HepG2 (cell line): ENCODE results near the gene AATF. TPM values are rescaled to one million over a fixed set of nuclear protein-coding genes. Genes with fewer than 3 reads are reported as not detected.

Source experiments
- ATAC-seq: fragments of 200-7000 bp; cut with Tn5 transposase; 3 replicates; pipeline ENCODE4 v1.9.1; 2020; ENCODE audit warnings: mild to moderate bottlenecking, moderate library complexity
- BruUV-seq: library from RNA; stranded (reverse); fragments of 400-500 nt; replicated peaks from 2 replicates; lab custom pipeline; 2021; lab: Mats Ljungman, UMichigan
- CTCF ChIA-PET: fragments of 300-600 bp; formaldehyde crosslinking; extraction: SDS; loops from one replicate; lab custom pipeline; 2021; ENCODE audit warnings: low total read pairs, inconsistent platforms, low intra/inter-chr PET ratio; lab: Yijun Ruan, JAX
- POLR2A ChIA-PET: fragments of 350-600 bp; sonication (Branson Sonifier 250); formaldehyde crosslinking; loops from one replicate; lab custom pipeline; 2020; ENCODE audit warnings: antibody characterized with exemption, inconsistent platforms; lab: Yijun Ruan, JAX
- DNase-seq: peaks from one replicate; pipeline ENCODE4 v3.0.0-alpha.2; 2015; ENCODE audit warnings: low spot score
- FAIRE-seq: peaks from 3 replicates; lab custom pipeline; 2011; peaks lifted over from hg19 to GRCh38; lab: Jason Lieb, UNC
- H2AFZ ChIP-seq: one replicate; pipeline ENCODE4 v1.6.1; 2011; ENCODE audit warnings: low read length, inconsistent platforms
- H3K27ac ChIP-seq: fragments of 300-600 bp; 3 replicates; pipeline ENCODE4 v1.8.0; 2011; ENCODE audit warnings: mixed run types, mild to moderate bottlenecking, mixed read lengths, low read length, inconsistent platforms; ENCODE audit not compliant: insufficient read depth; ENCODE audit errors: extremely low read length
- H3K27me3 ChIP-seq, 2 experiments: fragments of 200-600 bp in 1 of 2; 2 replicates in 1 of 2; 3 replicates in 1 of 2; pipeline versions ENCODE4 v1.6.0 to v1.8.0; 2011; ENCODE audit warnings: low read length in 2 of 2, mild to moderate bottlenecking in 2 of 2, moderate library complexity in 2 of 2, inconsistent platforms in 1 of 2; ENCODE audit not compliant: insufficient read depth in 2 of 2, control insufficient read depth in 1 of 2
- H3K36me3 ChIP-seq, 2 experiments: fragments of 200-600 bp in 1 of 2; replicated peaks in 1 of 2; 2 replicates in 1 of 2; 3 replicates in 1 of 2; pipeline versions ENCODE4 v1.5.1 to v1.8.0; 2011; ENCODE audit warnings: low read length in 2 of 2, inconsistent platforms in 1 of 2; ENCODE audit not compliant: insufficient read depth in 2 of 2, control insufficient read depth in 1 of 2
- H3K4me1 ChIP-seq: 2 replicates; pipeline ENCODE4 v1.5.1; 2012; ENCODE audit warnings: low read length, inconsistent platforms; ENCODE audit not compliant: insufficient read depth
- H3K4me2 ChIP-seq: 2 replicates; pipeline ENCODE4 v1.6.0; 2011; ENCODE audit warnings: low read depth, low read length, inconsistent platforms
- H3K4me3 ChIP-seq, 3 experiments: fragments of 200-600 bp in 1 of 3; sonication (generic), shearing (Covaris generic) in 1 of 3; replicated peaks in 1 of 3; 2 replicates each; pipeline ENCODE4 v1.5.1; 2011 to 2016; ENCODE audit warnings: low read length in 3 of 3, inconsistent platforms in 2 of 3, low read depth in 2 of 3, mild to moderate bottlenecking in 2 of 3, control low read depth in 1 of 3, mixed read lengths in 1 of 3; ENCODE audit not compliant: insufficient read depth in 1 of 3
- H3K79me2 ChIP-seq: one replicate; pipeline ENCODE4 v1.6.1; 2011; ENCODE audit warnings: low read length, inconsistent platforms; ENCODE audit not compliant: insufficient read depth
- H3K9ac ChIP-seq: 2 replicates; pipeline ENCODE4 v1.6.0; 2011; ENCODE audit warnings: mild to moderate bottlenecking, low read depth, low read length, inconsistent platforms; ENCODE audit not compliant: insufficient read depth
- H3K9me3 ChIP-seq: 2 replicates; pipeline ENCODE4 v1.5.1; 2012; ENCODE audit warnings: mild to moderate bottlenecking, low read length
- H4K20me1 ChIP-seq: 2 replicates; pipeline ENCODE4 v1.6.0; 2011; ENCODE audit warnings: inconsistent platforms, mild to moderate bottlenecking, low read length, moderate library complexity; ENCODE audit not compliant: insufficient read depth
- CEBPB ChIP-seq: IDR thresholded peaks from 2 replicates; pipeline ENCODE4 v1.6.1; 2011; ENCODE audit warnings: low read depth, low read length, improper control_type of control experiment, borderline replicate concordance
- CEBPG ChIP-seq: IDR thresholded peaks from 2 replicates; pipeline ENCODE4 v1.6.1; 2016
- NR2F2 ChIP-seq: IDR thresholded peaks from 2 replicates; pipeline ENCODE4 v1.6.1; 2012; ENCODE audit warnings: low read depth, inconsistent platforms, borderline replicate concordance
- PHF20 ChIP-seq: sonication (generic); formaldehyde crosslinking; IDR thresholded peaks from 2 replicates; pipeline ENCODE4 v1.5.0; 2020; ENCODE audit warnings: mild to moderate bottlenecking, missing genetic modification reagents
- RERE ChIP-seq: IDR thresholded peaks from 2 replicates; pipeline ENCODE4 v1.6.1; 2016; ENCODE audit warnings: low read depth, missing genetic modification reagents, missing compliant biosample characterization
- SNAPC4 ChIP-seq: sonication (generic); formaldehyde crosslinking; IDR thresholded peaks from 2 replicates; pipeline ENCODE4 v1.4.0; 2020; ENCODE audit warnings: mild to moderate bottlenecking, missing genetic modification reagents
- ZFP1 ChIP-seq: IDR thresholded peaks from 2 replicates; pipeline ENCODE4 v1.6.1; 2016
- ZNF329 ChIP-seq: sonication (generic); formaldehyde crosslinking; IDR thresholded peaks from 2 replicates; pipeline ENCODE4 v1.9.0; 2021; ENCODE audit warnings: low read depth, mild to moderate bottlenecking, missing genetic modification reagents
- ZNF512 ChIP-seq: sonication (generic); formaldehyde crosslinking; IDR thresholded peaks from 2 replicates; pipeline ENCODE4 v1.4.0; 2020; ENCODE audit warnings: mild to moderate bottlenecking, missing genetic modification reagents
- ZNF75D ChIP-seq: sonication (generic); formaldehyde crosslinking; IDR thresholded peaks from 2 replicates; pipeline ENCODE4 v1.8.1; 2023; ENCODE audit warnings: missing genetic modification reagents, mild to moderate bottlenecking, borderline replicate concordance
- ZNF850 ChIP-seq: sonication (generic); formaldehyde crosslinking; conservative IDR thresholded peaks from 2 replicates; pipeline ENCODE4 v1.9.0; 2021; ENCODE audit warnings: mild to moderate bottlenecking, missing genetic modification reagents
- WGBS: methylation state at CpG from one replicate; pipeline ENCODE4 v1.1.6; 2017; ENCODE audit warnings: low lambda C conversion rate; 5-methylcytosine and 5-hydroxymethylcytosine counted together
- in situ Hi-C: cut with HindIII; loops from 2 replicates; pipeline ENCODE4 v1.10.0; 2017; ENCODE audit warnings: low pct_unique_long_range_greater_than_20kb; ENCODE audit not compliant: extremely low pct_ligation_motif_present
- intact Hi-C: fragments of 100-400 bp; cut with micrococcal nuclease; formaldehyde crosslinking; loops from one replicate; pipeline ENCODE4 v1.10.0; 2022; ENCODE audit not compliant: unreplicated experiment
- polyA plus RNA-seq, 8 experiments: library from polyadenylated mRNA; depleted of rRNA in 3 of 8; stranded (reverse) in 7 of 8; unstranded in 1 of 8; fragments of >200 nt; fragmentation: Illumina TruSeq in 4 of 8; extraction: Trizol in 4 of 8; gene quantifications; 2 replicates each; pipeline versions ENCODE4 v1.2.1 to v1.2.3, GENCODE V29; 2011 to 2016; ENCODE audit warnings: low read depth in 4 of 8, missing spikeins in 1 of 8, mixed read lengths in 1 of 8; ENCODE audit not compliant: insufficient read depth in 1 of 8
- total RNA-seq, 5 experiments: library from RNA; depleted of rRNA; stranded (reverse); fragments of >200 nt; fragmentation: Illumina TruSeq; extraction: Trizol; gene quantifications; 2 replicates each; pipeline ENCODE4 v1.2.3, GENCODE V29; 2016; ENCODE audit warnings: low read depth in 1 of 5

The AATF gene
- total and polyA plus RNA-seq, 2 of the 13 experiments (the other 11 are each of a cell fraction or from before 2014, with no cell fraction given): 9.1 to 53.3 TPM

- intact Hi-C loops: no loop called here
- Histone ChIP-seq H3K4me1 (peaks cover 40% of the 10 kb centered on the region), H3K4me2 (peak overlapping the region; percentile 73), H3K4me3 (peak overlapping the region; percentile 14 to 88 (median 81); a peak in 5 of 6 replicates), H2AFZ (peak overlapping the region; percentile 17), H3K27me3 (peaks cover 0 to 42% of the 10 kb centered on the region in 2 experiments; a peak in 4 of 5 replicates), H3K27ac (no peak overlapping the region), H4K20me1 (no peaks in the 10 kb centered on the region; the same call in 1 of the 2 replicates), H3K9ac (no peak overlapping the region), H3K79me2 (peaks cover 16% of the 10 kb centered on the region), H3K9me3 (no peaks in the 10 kb centered on the region), H3K36me3 (peaks cover 4 to 15% of the 10 kb centered on the region in 2 experiments; a peak in 4 of 5 replicates)
- BruUV-seq: TSS peak; percentile 63
- ChIA-PET CTCF (no interaction called here), POLR2A (interaction anchor here (1.0 to 1.1 kb wide), 3 partner anchors 10 to 19 kb away, joined by 3 to 7 read pairs (median 3); partner anchors contain the start of gene LHX1)
- DNase-seq (no peak), FAIRE-seq (no peak), ATAC-seq (peak; percentile 55)
- 14% methylated on average over 26 of the region's 26 CpGs for WGBS
- in situ Hi-C loops: no loop called here
- TF ChIP-seq ZNF329 (CRISPR knock-in tag) (no peak), ZNF512 (CRISPR knock-in tag) (no peak), ZNF75D (CRISPR knock-in tag) (peak; percentile 93; the same call in 1 of the 2 replicates), ZNF850 (CRISPR knock-in tag) (0 out of 2 replicates have a peak, but pooled peaks have one; percentile 1), CEBPG (CRISPR knock-in tag) (peak; percentile 55; the same call in 1 of the 2 replicates), NR2F2 (0 out of 2 replicates have a peak, but pooled peaks have one; percentile 8), ZFP1 (CRISPR knock-in tag) (no peak), RERE (no peak), SNAPC4 (no peak), PHF20 (CRISPR knock-in tag) (no peak), CEBPB (peak; percentile 73)
Observed at GRCh38 chr17:36947922-36948716, 635 bp upstream of the AATF start.
